ENCODE data around the gene PRSS33. TPM values are rescaled to one million over a fixed set of nuclear protein-coding genes. Genes with fewer than 3 reads are reported as not detected.

PRSS33 gene
- total RNA-seq, 1 donor from 2014 or later: not detected

GRCh38 chr16:2741168-2741567 is 46.2 kb downstream of the PRSS33 start:
- DNase-seq (ENCODE audit: low read depth): no peak

- DNase-seq (ENCODE audit: low read depth): no peak
Measured at GRCh38 chr16:2740476-2740875, 46.9 kb downstream of the PRSS33 start.

- no peak for DNase-seq (ENCODE audit: low read depth)
Measured at GRCh38 chr16:2739625-2740430, 47.5 kb downstream of the PRSS33 start.

- no peak for DNase-seq (ENCODE audit: low read depth)
Measured at GRCh38 chr16:2738615-2739014, 48.7 kb downstream of the PRSS33 start.

GRCh38 chr16:2737895-2738418 is 49.4 kb downstream of the PRSS33 start:
- DNase-seq (ENCODE audit: low read depth): no peak

- DNase-seq (ENCODE audit: low read depth): no peak
Measured at GRCh38 chr16:2737238-2737605, 50.1 kb downstream of the PRSS33 start.

- no peak for DNase-seq (ENCODE audit: low read depth)
Measured at GRCh38 chr16:2736476-2737237, 50.7 kb downstream of the PRSS33 start.

- no peak for DNase-seq (ENCODE audit: low read depth)
Measured at GRCh38 chr16:2734844-2735515, 52.4 kb downstream of the PRSS33 start.

Other genes with a start within 250 kb of the PRSS33 start
- 16.0 and 32.9 TPM in 2 replicates for gene PDPK1, start 249.5 kb downstream of the PRSS33 start, total RNA-seq
- 26.0 and 41.3 TPM in 2 replicates for gene KCTD5, start 105.0 kb downstream of the PRSS33 start, total RNA-seq
- gene PRSS27, start 67.3 kb downstream of the PRSS33 start, total RNA-seq: 0.85 and 1.7 TPM in 2 replicates
- gene SRRM2, start 34.9 kb downstream of the PRSS33 start, total RNA-seq: 19.8 and 114 TPM in 2 replicates
- 239 and 444 TPM in 2 replicates for gene ELOB, start 10.3 kb downstream of the PRSS33 start, total RNA-seq
- gene PRSS41, start 10.9 kb upstream of the PRSS33 start, total RNA-seq: not detected in 2 replicates
- 1.2 and 3.1 TPM in 2 replicates for gene PRSS21, start 29.7 kb upstream of the PRSS33 start, total RNA-seq
- 0.25 and 1.2 TPM in 2 replicates for gene ZG16B, start 42.7 kb upstream of the PRSS33 start, total RNA-seq
- 1.8 and 5.4 TPM in 2 replicates for gene PRSS22, start 70.6 kb upstream of the PRSS33 start, total RNA-seq
- 39.4 and 39.9 TPM in 2 replicates for gene FLYWCH2, start 95.7 kb upstream of the PRSS33 start, total RNA-seq
- 35.3 and 42.9 TPM in 2 replicates for gene FLYWCH1, start 124.4 kb upstream of the PRSS33 start, total RNA-seq
- gene KREMEN2, start 176.7 kb upstream of the PRSS33 start, total RNA-seq: 0.50 and 1.9 TPM in 2 replicates
- gene PAQR4, start 181.8 kb upstream of the PRSS33 start, total RNA-seq: 2.3 and 17.5 TPM in 2 replicates
- 0.55 and 4.5 TPM in 2 replicates for gene PKMYT1, start 192.9 kb upstream of the PRSS33 start, total RNA-seq
- gene CLDN9, start 225.4 kb upstream of the PRSS33 start, total RNA-seq: 0.20 and 0.35 TPM in 2 replicates
- 0.70 and 26.6 TPM in 2 replicates for gene CLDN6, start 230.6 kb upstream of the PRSS33 start, total RNA-seq
- 196 and 480 TPM in 2 replicates for gene TNFRSF12A, start 232.8 kb upstream of the PRSS33 start, total RNA-seq
- 8.5 and 13.0 TPM in 2 replicates for gene HCFC1R1, start 236.4 kb upstream of the PRSS33 start, total RNA-seq
- 13.5 and 13.7 TPM in 2 replicates for gene THOC6, start 236.5 kb upstream of the PRSS33 start, total RNA-seq
- gene BICDL2, start 249.4 kb upstream of the PRSS33 start, total RNA-seq: 0.30 and 8.3 TPM in 2 replicates

Data from renal cortical epithelial cell (primary cell).